NT2/D1 (cell line): Measurements from ENCODE around the gene CTNNA3.

Source experiments
- YY1 ChIP-seq: IDR thresholded peaks from 2 replicates; pipeline ENCODE4 v1.6.1; 2011; ENCODE audit not compliant: insufficient read length, insufficient read depth
- ZNF274 ChIP-seq: IDR thresholded peaks from 2 replicates; pipeline ENCODE4 v1.6.1; 2011; ENCODE audit warnings: mild to moderate bottlenecking, low read depth, low read length

DNA sequence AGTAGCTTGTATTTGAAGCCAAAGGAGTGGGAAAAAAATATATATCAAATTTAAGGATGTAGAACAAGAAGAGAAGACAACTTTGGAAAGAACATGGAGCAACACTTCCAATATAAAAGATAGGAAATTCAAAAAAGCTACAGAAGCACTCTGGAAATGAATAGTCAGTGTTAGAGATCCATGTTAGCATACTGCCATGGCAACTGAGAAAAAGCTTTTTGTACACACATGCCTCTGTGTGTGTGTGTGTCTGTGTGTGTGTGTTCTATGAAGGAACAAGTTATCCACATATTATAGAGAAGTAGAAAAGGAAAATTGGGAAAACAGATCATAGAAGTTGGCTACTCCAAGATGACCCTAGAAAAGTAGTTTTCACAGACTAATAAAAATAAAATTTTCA is 673.9 kb downstream of the CTNNA3 start:
- TF ChIP-seq YY1 (no peak), ZNF274 (no peak)
